Activated naive CD8-positive, alpha-beta T cell treated with anti-CD3 and anti-CD28 coated beads, Interleukin-2, amount 10 ng/mL, durations not matched to agents 7 days and 5 days (primary cell): Measurements from ENCODE around the gene HNRNPD. TPM values are rescaled to one million over a fixed set of nuclear protein-coding genes. Genes with fewer than 3 reads are reported as not detected.
"Not testable (repeated sequence)": the region's sequence is repeated elsewhere in the genome, so short reads cannot be mapped to it uniquely, and the experiment has no call there.

Experiments used
- ATAC-seq: fragments of 150-1000 bp; cut with Tn5 transposase; one replicate; pipeline ENCODE4 v1.10.0; 2021; ENCODE audit warnings: low read depth, moderate library complexity
- POLR2A ChIA-PET: fragments of 350-600 bp; sonication (Branson Sonifier 250); formaldehyde crosslinking; loops from one replicate; lab custom pipeline; 2021; ENCODE audit warnings: antibody characterized with exemption; lab: Charles Lee
- DNase-seq: peaks from one replicate; pipeline ENCODE4 v3.0.0; 2021
- H3K27ac Mint-ChIP-seq: one replicate; pipeline ENCODE4 v1.8.0; 2022; ENCODE audit warnings: mild to moderate bottlenecking, mixed read lengths
- H3K27me3 Mint-ChIP-seq: one replicate; pipeline ENCODE4 v1.8.0; 2022; ENCODE audit warnings: mild to moderate bottlenecking, moderate library complexity, mixed read lengths
- H3K36me3 Mint-ChIP-seq: one replicate; pipeline ENCODE4 v1.8.0; 2021; ENCODE audit warnings: mild to moderate bottlenecking, mixed read lengths
- H3K4me1 Mint-ChIP-seq: one replicate; pipeline ENCODE4 v1.8.0; 2021; ENCODE audit warnings: mixed read lengths
- H3K4me3 Mint-ChIP-seq: one replicate; pipeline ENCODE4 v1.8.0; 2022; ENCODE audit warnings: mild to moderate bottlenecking, moderate library complexity, mixed read lengths
- H3K9me3 Mint-ChIP-seq: one replicate; pipeline ENCODE4 v1.8.0; 2021; ENCODE audit warnings: mixed read lengths
- total RNA-seq, 2 experiments: library from RNA; stranded (reverse); gene quantifications; one replicate each; pipeline ENCODE4 v1.2.3, GENCODE V29; 2021

HNRNPD gene
- total RNA-seq, 2 experiments from 2014 or later = 356 to 360 TPM

DNA sequence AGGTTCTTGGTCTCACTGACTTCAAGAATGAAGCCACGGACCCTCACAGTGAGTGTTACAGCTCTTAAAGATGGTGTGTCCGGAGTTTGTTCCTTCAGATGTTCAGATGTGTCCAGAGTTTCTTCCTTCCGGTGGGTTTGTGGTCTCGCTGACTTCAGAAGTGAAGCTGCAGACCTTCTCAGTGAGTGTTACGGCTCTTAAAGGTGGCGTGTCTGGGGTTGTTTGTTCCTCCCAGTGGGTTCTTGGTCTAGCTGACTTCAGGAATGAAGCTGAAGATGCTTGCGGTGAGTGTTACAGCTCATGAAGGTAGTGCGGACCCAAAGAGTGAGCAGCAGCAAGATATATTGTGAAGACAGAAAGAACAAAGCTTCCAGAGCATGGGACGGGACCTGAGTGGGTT is 40.1 kb downstream of the HNRNPD start:
- H3K9me3 Mint-ChIP-seq, POLR2A ChIA-PET, ATAC-seq, H3K4me1 Mint-ChIP-seq, H3K4me3 Mint-ChIP-seq, H3K27me3 Mint-ChIP-seq, H3K27ac Mint-ChIP-seq, DNase-seq: not testable (repeated sequence)
- H3K36me3 Mint-ChIP-seq = peaks cover 13% of the 10 kb centered on the region

DNA sequence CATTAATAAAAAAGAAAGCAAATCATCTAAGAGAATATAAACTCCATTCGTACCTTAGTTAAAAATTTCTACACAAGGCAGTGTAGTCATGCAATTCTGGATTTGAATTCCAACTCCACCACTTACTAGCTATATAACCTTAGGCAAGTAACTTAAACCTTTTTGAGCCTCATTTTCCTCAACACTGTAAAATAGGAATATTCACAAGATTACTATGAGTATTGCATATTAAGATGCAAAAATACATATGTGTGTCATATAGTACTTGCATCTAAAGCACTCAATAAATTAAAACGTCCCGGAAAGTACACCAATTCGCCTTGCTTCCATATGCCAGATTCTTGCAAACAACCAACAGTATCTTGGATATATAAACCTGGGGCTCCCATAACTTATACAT is 42.0 kb downstream of the HNRNPD start:
- H3K27me3 Mint-ChIP-seq = peaks cover 4% of the 10 kb centered on the region
- H3K4me1 Mint-ChIP-seq = peaks cover 4% of the 10 kb centered on the region
- H3K27ac Mint-ChIP-seq = no peak overlapping the region
- POLR2A ChIA-PET = no interaction called here
- H3K4me3 Mint-ChIP-seq = no peak overlapping the region
- ATAC-seq (no peak), DNase-seq (no peak)
- H3K36me3 Mint-ChIP-seq = peaks cover 9% of the 10 kb centered on the region
- peaks cover 3% of the 10 kb centered on the region for H3K9me3 Mint-ChIP-seq

DNA sequence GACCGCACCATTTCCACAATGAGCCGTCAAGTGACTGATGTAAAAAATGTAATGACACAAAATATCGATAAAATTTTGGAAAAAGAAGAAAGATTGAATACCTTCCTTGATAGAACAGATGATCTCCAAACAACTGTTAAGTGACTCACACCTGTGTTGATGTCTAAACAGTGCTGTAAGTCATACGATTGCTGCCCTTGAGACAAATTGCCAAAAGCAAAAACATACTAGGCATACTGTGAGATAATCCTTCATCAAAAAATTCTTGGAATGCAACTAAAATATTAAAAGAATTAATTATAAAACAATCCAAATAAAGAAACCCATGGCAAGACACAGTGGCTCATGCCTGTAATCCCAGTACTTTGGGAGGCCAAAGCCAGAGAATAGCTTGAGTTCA is 53.4 kb downstream of the HNRNPD start:
- Mint-ChIP-seq H3K4me3 (no peak overlapping the region), H3K4me1 (peaks cover 2% of the 10 kb centered on the region), H3K36me3 (peaks cover 2% of the 10 kb centered on the region), H3K9me3 (peaks cover 5% of the 10 kb centered on the region), H3K27ac (no peak overlapping the region), H3K27me3 (peaks cover 7% of the 10 kb centered on the region)
- ATAC-seq (no peak), DNase-seq (no peak)
- POLR2A ChIA-PET = no interaction called here

DNA sequence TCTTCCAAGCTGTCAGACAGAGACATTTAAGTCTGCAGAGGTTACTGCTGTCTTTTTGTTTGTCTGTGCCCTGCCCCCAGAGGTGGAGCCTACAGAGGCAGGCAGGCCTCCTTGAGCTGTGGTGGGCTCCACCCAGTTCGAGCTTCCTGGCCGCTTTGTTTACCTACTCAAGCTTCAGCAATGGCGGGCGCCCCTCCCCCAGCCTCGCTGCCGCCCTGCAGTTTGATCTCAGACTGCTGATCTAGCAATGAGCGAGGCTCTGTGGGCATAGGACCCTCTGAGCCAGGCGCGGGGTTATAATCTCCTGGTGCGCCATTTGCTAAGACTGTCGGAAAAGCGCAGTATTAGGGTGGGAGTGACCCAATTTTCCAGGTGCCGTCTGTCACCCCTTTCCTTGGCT is 70.7 kb downstream of the HNRNPD start:
- not testable (repeated sequence) for H3K27ac Mint-ChIP-seq

More for the DNA sequence above, 70.7 kb downstream of the HNRNPD start:
- H3K4me3 Mint-ChIP-seq, DNase-seq, H3K4me1 Mint-ChIP-seq, H3K36me3 Mint-ChIP-seq, H3K9me3 Mint-ChIP-seq, POLR2A ChIA-PET, ATAC-seq: not testable (repeated sequence)
- peaks cover 28% of the 10 kb centered on the region for H3K27me3 Mint-ChIP-seq

Other genes with a start within 250 kb of the HNRNPD start
- 100 to 1,000 TPM; 319 to 331 TPM for gene HNRNPDL, start 56.5 kb upstream of the HNRNPD start, total RNA-seq
- gene ENOPH1, start 56.6 kb upstream of the HNRNPD start, total RNA-seq = 10 to 100 TPM; 36.3 to 37.6 TPM
- gene TMEM150C, start 188.0 kb upstream of the HNRNPD start, total RNA-seq = not detected